CD4-positive, alpha-beta T cell treated with Interleukin-4 for 1 hour (primary cell): ENCODE results near the gene MIEF2.
A peak's percentile ranks its signal among the peaks of the same experiment; 100 is the strongest.
"Not testable (repeated sequence)": the region's sequence is repeated elsewhere in the genome, so short reads cannot be mapped to it uniquely, and the experiment has no call there.

ENCODE experiments used
- DNase-seq, 2 donors: peaks; one replicate each; pipeline ENCODE4 v3.0.0-alpha.2; 2020 to 2022

The MIEF2 gene

DNA sequence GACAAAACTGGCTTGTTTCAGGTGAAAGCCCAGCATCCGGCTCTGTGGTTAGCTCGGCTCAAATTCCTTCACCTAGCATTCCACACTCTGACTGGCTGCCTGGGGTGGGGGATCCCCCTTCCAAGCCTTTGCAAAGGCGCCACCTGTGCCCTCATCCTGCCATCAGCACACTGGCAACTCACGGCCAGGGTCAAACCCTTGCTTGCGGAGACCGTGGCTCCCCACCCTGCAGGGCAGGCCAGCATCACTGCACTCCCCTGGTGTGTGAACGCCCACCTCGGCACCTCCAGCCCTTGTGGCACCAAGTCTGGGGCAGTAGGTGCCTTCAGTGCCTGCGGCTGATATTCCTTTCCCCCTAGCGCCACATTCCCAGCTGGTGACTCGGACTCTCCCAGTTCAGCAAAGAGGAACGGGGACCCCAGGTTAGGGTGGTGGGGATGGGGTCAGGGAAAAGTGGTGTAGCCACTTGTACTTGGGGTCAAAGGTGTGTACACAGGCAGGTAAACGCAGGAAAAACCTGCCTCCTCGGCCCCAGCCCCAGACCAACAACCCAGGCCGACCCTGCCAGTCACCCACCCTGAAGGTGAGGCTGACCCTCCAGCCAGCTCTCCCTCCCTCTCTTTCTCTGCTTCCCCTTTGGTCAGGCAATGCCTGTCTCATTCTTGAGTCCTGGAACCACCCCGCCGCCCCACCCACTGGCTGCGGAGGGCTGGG lies 3.0 kb upstream of the MIEF2 start:
- peak in 1 of 2 donors; percentile 26 for DNase-seq

DNA sequence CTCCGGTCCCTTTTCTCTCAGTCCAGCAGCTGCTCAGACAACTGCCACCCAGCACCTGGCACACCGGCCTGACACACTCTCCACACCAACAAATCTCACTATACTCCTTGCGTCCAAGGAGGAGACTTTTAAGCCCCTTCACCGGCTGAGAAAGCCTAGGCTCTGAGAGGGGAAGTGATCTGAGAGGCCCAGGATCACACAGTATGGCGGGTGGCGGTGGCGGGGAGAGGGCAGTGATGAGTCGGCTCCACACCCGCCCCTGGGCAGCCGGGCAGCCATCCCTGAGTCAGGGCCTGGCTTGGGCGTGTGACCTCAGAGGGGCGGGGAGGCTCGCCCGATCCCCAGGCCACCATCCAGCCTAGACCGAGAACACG lies 2.5 kb upstream of the MIEF2 start:
- DNase-seq, result peak; percentile 39 to 66

DNA sequence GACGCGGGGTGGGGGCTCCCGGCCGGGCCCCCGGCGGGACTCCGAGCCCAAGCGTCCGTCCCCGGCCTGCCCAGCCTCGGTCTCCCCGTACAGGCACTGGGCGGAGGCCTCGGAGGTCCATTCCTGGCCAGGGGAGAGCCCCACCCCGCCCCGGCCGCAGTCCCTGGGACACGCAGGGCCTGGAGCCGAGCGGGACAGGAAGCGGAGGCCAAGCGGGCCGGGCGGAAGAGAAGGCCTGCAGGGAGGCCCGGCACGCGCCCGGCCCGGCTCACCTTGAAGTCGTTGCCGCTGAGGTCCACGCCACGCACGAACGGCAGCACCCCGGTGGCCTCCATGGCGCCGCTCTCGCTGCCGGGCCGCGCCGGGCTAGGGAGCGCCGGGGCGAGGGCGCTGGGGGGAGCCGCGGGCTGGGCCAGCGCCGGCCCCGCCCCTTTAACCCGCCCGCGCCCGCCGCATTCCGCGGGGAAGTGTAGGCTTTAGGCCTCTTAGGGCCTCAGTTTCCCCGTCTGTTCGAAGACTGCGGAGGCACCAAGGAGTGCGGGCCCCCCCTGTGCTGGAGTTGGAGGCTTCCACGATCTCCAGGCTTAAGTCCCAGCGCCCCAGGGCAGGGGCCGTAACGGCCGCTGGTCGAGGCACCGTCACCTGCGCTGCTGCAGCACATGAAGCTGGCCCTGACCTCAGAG lies 2.0 kb upstream of the MIEF2 start, which contains the start of gene FLII:
Gene FLII, minus strand, starts transcription at position 383 of the 683 bp plus-strand sequence. Its CDS starts 48 bp downstream, at position 335.
- DNase-seq, result peak; percentile 32 to 51

DNA sequence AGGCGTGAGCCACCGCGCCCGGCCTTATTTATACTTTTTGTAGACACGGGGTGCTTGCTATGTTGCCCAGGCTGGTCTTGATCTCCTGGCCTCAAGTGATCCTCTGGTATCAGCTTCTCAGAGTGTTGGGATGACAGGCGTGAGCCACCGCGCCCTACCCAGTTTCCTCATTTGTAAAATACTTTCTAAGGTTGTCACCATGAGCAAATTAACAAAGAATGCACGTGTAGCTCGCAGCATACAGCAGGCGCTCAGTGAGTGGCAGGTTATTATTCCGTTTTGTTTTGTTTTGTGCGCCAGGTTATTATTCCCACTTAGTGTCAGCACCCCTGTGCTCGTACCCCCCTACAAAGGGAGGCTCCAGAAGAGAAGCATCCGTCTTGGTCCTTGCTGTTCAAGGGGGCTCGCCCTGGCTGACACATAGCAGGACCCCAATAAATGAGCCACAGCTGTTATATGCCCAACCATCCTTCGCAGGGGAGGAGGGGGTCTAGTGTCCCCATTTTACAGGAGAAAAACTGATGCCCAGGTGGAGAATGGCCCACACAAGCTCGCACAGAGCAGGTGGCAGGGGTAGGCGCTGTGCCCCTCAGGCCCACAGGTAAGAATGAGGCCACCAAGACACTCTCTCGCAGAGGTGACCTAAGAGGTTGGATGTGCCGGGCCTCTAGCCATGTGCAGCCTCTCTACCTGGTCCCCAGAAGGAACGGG lies 686 bp upstream of the MIEF2 start:
- no peak for DNase-seq

DNA sequence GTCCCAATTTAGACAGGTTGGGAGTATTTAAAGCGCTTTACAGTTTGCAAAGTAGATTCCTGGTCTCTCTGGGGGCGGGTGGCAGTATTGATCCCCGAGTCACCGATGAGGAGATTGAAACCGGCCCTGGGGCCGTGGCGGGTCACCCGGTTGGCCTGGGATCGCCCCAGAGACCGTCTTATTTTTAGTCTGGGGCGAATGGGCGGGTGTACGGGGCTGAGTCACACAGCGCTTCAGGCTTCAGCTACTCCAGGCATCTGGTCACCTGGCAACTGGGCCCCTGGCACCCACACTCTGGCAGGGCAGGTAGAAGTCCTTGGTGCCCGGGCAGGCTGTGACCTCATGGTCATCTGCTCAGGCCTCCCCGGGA lies 669 bp downstream of the MIEF2 start:
- DNase-seq, result peak in 1 of 2 donors; percentile 32

DNA sequence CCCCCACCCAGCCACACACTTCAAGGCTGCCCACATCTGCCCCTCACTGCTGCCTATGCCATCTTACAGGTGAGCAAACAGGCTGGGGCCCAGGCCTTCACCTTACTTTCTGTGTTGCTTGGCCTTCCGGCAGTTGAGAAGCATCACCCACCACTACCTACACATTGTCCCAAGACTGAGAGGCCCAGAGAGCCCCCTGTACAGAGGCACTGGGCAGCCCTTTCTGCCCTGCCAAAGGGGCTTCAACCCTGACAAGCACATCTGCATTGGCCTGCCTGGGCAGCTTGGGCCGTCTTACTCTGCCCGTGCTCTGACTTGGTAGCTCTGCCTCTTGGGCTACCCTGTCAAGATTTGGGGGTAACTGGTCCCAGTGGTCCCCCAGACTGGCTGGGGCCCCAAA lies 1.2 kb downstream of the MIEF2 start:
- DNase-seq, result no peak

DNA sequence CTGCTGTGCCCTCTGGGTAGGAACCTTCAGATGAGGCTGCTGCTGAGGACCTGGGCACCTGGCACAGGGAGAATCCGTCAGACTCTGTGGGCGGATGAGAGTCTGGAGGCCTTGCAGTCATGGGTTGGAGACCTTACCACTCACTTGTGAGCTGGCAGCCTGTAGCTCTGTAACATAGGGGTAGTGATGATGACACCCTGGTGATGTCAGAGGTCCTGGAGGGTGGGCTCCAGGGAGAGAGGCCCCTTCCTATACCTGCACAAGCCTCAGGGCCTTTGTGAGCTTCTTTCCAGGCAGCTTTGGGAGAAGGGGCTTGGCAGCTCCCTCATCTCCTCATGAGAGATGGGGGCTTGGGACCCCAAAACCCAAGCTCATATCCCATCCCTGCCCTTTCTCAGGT lies 1.6 kb downstream of the MIEF2 start:
- no peak for DNase-seq

DNA sequence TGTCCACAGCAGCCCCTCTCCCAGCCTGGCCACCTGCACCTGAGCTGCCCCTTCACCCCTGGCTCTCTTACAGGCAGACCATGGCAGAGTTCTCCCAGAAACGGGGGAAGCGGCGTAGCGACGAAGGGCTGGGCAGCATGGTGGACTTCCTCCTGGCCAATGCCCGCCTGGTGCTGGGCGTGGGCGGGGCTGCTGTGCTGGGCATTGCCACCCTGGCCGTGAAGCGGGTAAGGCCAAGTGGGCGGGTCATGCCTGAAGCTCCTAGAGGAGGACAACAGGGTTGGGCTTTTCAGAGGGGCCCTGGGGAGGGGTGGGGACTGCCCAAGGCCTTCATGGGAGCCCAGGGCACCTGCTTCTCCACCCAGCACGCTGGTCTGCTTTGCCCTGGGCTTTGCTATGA lies 2.2 kb downstream of the MIEF2 start:
- no peak for DNase-seq

DNA sequence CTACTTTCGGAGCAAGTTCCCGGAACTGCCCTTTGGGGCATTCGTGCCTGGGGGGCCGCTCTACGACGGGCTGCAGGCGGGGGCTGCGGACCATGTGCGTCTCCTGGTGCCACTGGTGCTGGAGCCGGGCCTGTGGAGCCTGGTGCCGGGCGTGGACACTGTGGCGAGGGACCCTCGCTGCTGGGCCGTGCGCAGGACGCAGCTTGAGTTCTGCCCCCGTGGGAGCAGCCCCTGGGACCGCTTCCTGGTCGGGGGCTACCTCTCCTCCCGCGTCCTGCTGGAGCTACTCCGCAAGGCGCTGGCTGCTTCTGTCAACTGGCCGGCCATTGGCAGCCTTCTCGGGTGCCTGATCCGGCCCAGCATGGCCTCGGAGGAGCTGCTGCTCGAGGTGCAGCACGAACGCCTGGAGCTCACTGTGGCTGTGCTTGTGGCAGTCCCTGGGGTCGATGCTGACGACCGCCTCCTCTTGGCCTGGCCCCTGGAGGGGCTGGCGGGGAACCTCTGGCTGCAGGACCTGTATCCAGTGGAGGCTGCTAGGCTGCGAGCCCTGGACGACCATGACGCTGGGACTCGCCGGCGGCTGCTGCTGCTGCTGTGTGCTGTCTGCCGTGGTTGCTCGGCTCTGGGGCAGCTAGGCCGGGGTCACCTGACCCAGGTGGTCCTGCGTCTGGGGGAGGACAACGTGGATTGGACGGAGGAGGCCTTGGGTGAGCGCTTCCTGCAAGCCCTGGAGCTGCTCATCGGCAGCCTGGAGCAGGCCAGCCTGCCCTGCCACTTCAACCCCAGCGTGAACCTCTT lies 3.6 kb downstream of the MIEF2 start:
- DNase-seq, result no peak

DNA sequence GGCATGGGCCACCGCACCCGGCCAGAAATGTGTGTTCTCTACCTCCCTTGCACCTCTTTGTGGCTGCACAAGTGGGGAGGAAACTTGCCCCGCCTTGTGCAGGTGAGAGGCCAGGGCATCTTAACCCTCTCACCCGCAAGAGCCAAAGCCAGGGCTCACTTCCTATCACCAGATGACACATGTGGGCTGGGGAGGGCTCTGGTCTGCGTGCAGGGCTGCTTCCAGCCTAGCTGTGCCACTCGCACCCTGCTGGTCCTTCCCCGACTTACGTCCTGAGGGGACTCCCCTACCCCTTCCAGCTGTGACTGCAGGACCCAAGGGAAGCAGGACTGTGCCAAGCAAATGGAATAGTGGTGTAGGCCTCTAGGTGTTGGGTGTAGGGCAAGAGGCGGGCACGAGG lies 6.9 kb downstream of the MIEF2 start:
- DNase-seq, result no peak

DNA sequence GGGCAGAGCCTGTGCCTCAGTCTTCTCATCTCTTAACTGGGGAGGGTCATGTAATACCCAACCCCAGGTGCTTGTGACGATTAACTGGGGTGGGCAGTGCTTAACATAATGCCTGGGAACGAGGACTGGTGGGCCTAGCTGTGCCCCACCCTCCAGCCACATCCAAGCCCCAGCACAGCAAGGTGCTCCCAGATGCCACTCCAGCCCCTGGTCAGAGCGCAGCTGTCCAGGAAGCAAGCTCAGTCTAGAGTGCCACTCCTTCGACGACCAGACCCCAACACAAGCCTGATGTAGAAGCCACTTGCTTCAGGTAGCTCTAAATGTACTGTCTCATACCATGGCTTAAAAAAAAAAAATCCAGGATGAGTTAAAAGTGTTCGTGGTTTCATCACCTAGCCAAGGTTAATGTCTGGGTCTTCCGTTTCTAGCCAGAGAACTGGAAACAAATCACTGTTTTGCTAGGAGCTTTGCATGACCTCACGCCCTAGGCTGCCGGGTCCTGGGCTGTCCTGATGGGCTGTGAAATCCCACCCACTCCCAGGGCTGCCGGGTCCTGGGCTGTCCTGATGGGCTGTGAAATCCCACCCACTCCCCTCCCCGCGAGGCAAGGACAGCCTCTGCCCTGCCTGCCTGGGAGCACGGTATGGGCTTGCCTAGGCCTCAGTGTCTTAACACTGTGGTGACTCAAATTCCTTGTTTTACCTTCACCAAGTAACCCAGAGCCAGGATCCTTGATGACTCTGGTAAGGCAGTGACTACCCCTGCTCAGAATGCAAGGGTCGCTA lies 7.7 kb downstream of the MIEF2 start:
- no peak for DNase-seq

DNA sequence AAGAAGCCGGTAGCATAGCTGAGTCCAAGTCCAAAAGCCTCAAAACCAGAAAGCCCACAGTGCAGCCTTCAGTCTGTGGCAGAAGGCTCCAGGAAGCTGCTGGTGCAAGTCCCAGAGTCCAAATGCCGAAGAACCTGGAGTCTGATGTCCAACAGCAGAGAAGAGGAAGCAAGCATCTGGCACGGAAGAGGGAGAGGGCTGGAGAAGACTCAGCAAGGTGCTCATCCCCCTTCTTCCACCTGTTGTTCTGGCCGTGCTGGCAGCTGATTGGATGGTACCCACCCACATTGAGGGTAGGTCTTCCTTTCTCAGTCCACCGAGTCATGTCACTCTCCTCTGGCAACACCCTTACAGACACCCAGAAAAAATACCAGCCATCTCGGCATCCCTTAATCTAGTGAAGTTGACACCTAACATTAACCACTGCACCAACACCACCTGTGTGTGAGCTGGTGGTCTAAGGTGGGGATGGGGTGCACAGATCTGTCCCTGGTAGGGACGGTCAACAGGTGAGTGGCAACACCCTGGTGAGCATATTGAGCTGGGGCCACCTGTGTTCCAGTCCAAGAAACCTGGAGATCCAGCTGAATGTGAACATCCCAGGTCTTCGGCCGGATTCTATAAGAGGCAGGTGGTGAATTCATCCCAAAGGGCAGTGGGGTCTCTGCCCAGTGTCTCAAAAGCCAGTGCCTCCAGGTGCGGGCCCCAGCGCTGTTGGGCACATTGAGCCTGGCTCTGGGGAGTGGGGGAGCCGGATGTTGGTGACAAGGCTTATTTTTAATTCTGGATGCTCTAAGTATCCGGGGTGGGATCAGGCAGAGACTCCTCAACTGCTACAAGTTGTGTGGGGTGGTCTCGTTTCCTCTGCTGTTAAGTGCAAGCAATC lies 9.8 kb downstream of the MIEF2 start:
- DNase-seq, result no peak

DNA sequence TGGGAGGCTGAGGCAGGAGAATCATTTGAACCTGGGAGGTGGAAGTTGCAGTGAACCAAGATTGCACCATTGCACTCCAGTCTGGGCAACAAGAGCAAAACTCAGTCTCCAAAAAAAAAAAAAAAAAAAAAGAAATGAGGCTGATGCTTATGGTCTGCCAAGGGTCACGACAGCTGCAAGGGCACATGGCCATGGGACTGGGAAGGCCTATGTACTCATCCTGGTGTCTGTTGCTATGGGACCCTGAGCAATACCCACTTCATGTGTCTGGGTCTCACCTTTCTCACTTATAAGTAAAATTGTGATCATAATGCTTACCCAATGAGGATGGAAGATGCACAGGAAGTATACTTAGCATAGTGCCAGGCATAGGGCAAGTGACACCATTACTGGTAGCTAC lies 16.6 kb downstream of the MIEF2 start:
- DNase-seq, result no peak

DNA sequence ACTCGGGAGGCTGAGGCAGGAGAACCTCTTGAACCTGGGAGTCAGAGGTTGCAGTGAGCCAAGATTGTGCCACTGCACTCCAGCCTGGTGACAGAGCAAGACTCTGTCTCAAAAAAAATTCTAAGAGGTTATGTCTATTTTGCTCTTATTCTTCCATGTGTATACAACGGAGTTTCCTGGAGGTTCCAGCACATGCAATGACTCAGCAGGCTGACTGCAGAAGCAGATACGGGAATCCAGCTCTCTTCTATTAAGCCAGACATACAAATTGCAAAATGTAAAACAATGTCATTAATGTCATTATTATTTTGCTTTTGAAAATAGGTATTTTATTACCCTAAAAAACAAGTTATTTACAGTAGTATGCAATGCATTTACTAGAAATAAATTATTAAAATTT lies 18.4 kb downstream of the MIEF2 start:
- no peak for DNase-seq

DNA sequence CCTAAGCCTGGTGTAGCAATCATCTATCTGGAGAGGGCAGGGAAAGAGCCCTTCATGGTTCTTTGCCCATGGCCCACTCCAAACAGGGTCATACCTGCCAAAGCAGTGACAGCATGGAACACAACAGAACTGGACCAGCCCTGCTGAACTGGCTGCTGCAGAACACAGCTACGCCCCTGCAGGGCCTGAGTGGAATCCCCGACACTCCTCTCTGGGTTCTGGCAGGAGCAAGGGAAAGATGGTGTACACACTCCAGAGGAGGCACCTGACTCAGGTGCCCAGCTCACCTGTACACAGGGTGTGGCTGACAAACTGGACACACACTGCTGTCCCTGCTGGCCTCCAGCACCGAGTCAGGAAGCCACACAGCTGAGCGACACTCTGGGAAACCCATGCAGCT lies 19.8 kb downstream of the MIEF2 start:
- no peak for DNase-seq

DNA sequence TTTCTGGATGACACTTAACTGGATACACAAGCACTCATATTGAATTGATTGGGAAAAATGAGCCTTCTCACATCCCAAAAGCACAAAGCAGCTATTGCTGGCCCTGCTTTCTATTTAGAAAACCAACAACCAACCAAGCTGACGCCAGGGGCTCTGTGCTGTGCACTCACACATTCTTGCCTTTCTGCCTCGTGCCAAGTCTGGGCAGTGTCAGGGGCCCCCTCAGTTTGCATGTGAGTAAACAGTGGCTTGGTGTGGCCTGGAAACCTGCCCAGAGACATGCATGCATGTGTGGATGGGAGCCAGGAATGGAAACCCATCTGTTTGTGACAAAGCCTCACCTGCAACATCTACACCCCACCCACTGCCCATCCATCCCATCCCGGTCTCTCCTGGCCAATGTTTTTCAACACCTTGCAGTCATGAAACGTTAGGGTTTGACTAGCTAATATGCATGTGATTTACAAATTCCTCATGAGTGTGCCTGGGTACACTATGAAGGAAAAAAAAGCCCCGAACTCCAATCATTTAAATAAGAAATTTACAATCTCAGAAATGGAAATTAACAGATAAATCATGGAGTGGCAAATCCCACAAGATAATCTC lies 20.4 kb downstream of the MIEF2 start:
- DNase-seq, result no peak

DNA sequence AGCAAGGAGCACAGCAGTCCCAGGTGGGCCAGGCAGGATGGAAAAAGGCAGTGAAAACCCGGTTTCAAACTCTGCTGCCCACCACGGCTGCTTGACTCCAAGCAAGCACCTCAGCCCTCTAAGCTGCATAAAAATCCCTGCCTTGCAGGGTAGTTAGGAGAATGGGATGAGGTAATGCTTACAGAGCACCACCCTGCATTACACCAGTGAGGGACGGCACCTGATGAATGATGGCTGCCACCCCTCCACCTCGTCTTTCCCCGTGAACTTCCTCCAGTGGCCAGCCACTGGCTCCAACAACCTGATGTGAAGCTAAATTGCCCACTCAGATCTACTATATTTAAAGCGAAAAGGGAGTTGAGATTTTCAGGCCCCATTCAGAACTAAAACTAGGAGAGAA lies 21.3 kb downstream of the MIEF2 start:
- no peak for DNase-seq

DNA sequence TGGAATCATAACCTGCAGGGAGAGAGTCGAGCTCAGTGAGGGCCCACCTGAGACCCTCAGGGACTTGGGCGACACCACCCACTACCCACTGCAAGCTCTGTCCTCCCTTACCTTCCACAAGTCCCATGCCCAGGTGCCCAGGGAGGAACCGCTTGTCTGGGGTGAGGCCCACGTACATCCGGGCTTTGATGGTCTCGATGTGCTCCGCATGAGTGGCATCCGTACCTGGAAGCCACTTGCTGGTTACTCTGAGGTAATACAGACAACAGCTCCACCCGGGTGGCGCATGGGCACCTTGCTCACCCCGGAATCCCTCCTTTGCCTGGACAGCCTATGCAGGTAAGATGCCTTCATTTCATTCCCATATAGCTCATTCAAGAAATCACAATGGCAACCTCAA lies 24.8 kb downstream of the MIEF2 start:
- no peak for DNase-seq

DNA sequence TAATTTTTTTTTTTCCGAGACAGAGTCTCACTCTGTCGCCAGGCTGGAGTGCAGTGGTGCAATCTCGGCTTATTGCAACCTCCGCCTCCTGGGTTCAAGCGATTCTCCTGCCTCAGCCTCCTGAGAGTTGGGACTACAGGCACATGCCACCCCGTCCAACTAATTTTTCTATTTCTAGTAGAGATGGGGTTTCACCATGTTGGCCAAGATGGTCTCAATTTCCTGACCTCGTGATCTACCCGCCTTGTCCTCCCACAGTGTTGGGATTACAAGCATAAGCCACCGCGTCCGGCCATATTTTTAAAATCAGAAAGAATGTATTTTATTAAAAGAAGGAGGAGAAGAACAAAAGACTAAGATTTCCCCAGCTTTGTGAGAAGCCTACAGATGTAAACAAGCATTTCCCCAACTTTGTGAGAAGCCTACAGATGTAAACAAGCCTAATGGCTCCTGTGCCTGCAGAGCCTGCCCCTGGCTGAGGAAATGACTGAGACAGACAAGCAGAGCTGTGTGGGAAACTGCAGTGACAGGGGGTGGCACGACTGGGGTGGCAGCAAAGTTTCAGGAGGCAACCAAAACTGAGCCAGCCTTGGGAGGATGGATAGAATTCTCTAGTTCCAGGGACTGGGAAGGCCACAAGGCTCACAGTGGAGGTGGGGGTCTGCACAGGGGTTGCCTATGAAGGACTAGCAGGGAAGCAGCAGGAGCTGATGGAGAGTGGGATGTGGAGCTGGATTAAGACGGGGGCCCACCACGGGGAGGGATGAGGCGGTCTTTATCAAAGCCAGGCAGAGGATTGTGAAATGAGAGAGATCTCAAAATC lies 31.5 kb downstream of the MIEF2 start:
- no peak for DNase-seq

DNA sequence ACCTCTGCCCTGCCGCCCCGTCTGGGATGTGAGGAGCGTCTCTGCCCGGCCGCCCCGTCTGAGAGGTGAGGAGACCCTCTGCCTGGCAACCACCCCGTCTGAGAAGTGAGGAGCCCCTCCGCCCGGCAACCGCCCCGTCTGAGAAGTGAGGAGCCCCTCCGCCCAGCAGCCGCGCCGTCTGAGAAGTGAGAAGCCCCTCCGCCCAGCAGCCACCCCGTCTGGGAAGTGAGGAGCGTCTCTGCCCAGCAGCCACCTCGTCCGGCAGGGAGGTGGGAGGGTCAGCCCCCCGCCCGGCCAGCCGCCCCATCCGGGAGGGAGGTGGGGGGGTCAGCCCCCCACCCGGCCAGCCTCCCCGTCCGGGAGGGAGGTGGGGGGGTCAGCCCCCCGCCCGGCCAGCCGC lies 37.6 kb downstream of the MIEF2 start:
- DNase-seq, result not testable (repeated sequence)
